H9 (cell line): Measurements from ENCODE around the gene ABCA13. TPM values are rescaled to one million over a fixed set of nuclear protein-coding genes. Genes with fewer than 3 reads are reported as not detected.

Experiments
- DNase-seq: peaks from one replicate; pipeline ENCODE4 v3.0.0-alpha.2; 2017
- H2AFZ ChIP-seq: one replicate; pipeline ENCODE4 v1.6.1; 2013; ENCODE audit warnings: mild to moderate bottlenecking, low read length, control low read depth, moderate library complexity
- H2AK5ac ChIP-seq: 2 replicates; pipeline ENCODE4 v1.6.1; 2013; ENCODE audit warnings: low read length, control low read depth, mixed read lengths; ENCODE audit not compliant: insufficient read length
- H2BK120ac ChIP-seq: one replicate; pipeline ENCODE4 v1.6.1; 2013; ENCODE audit warnings: low read depth, mild to moderate bottlenecking, low read length, control low read depth, inconsistent platforms; ENCODE audit not compliant: poor library complexity, severe bottlenecking
- H2BK12ac ChIP-seq: 2 replicates; pipeline ENCODE4 v1.6.1; 2013; ENCODE audit warnings: low read length, control low read depth, mixed read lengths, low read depth; ENCODE audit not compliant: insufficient read length
- H2BK15ac ChIP-seq: 2 replicates; pipeline ENCODE4 v1.6.1; 2013; ENCODE audit warnings: low read depth, low read length, control low read depth
- H2BK20ac ChIP-seq: one replicate; pipeline ENCODE4 v1.6.1; 2013; ENCODE audit warnings: low read depth, mild to moderate bottlenecking, low read length, control low read depth, inconsistent platforms; ENCODE audit not compliant: poor library complexity, severe bottlenecking
- H2BK5ac ChIP-seq: 2 replicates; pipeline ENCODE4 v1.6.1; 2013; ENCODE audit warnings: low read length, control low read depth, mixed read lengths; ENCODE audit not compliant: insufficient read length
- H3K14ac ChIP-seq: 2 replicates; pipeline ENCODE4 v1.6.1; 2013; ENCODE audit warnings: low read length, control low read depth; ENCODE audit not compliant: insufficient read depth
- H3K18ac ChIP-seq: 2 replicates; pipeline ENCODE4 v1.6.1; 2013; ENCODE audit warnings: low read depth, mild to moderate bottlenecking, mixed read lengths, low read length, control low read depth; ENCODE audit not compliant: insufficient read length
- H3K23ac ChIP-seq: 2 replicates; pipeline ENCODE4 v1.6.1; 2013; ENCODE audit warnings: low read length, control low read depth, mixed read lengths, low read depth; ENCODE audit not compliant: insufficient read length
- H3K23me2 ChIP-seq: 2 replicates; pipeline ENCODE4 v1.6.1; 2013; ENCODE audit warnings: low read depth, mild to moderate bottlenecking, mixed read lengths, low read length, control low read depth; ENCODE audit not compliant: insufficient read length, poor library complexity, severe bottlenecking
- H3K27ac ChIP-seq: 2 replicates; pipeline ENCODE4 v1.5.1; 2013; ENCODE audit warnings: low read length, control low read depth, mixed read lengths, low read depth; ENCODE audit not compliant: insufficient read length
- H3K27me3 ChIP-seq: 2 replicates; pipeline ENCODE4 v1.6.1; 2013; ENCODE audit warnings: low read length, control low read depth, inconsistent platforms; ENCODE audit not compliant: insufficient read depth
- H3K4ac ChIP-seq: 2 replicates; pipeline ENCODE4 v1.6.1; 2013; ENCODE audit warnings: low read depth, mild to moderate bottlenecking, control low read depth, inconsistent platforms, low read length, moderate library complexity
- H3K4me1 ChIP-seq: 2 replicates; pipeline ENCODE4 v1.6.1; 2013; ENCODE audit warnings: low read length, control low read depth, inconsistent platforms; ENCODE audit not compliant: insufficient read depth
- H3K4me2 ChIP-seq: 2 replicates; pipeline ENCODE4 v1.6.1; 2013; ENCODE audit warnings: low read length, control low read depth, mixed read lengths; ENCODE audit not compliant: insufficient read length, insufficient read depth
- H3K56ac ChIP-seq: 2 replicates; pipeline ENCODE4 v1.6.1; 2013; ENCODE audit warnings: low read depth, mild to moderate bottlenecking, mixed read lengths, low read length, control low read depth; ENCODE audit not compliant: insufficient read length
- H3K79me1 ChIP-seq: 2 replicates; pipeline ENCODE4 v1.6.1; 2013; ENCODE audit warnings: low read depth, mild to moderate bottlenecking, moderate library complexity, low read length, control low read depth, inconsistent platforms; ENCODE audit not compliant: insufficient read depth, poor library complexity, severe bottlenecking
- H3K79me2 ChIP-seq: 2 replicates; pipeline ENCODE4 v1.6.1; 2013; ENCODE audit warnings: low read length, control low read depth, inconsistent platforms; ENCODE audit not compliant: insufficient read depth
- H3K9ac ChIP-seq: 2 replicates; pipeline ENCODE4 v1.6.1; 2013; ENCODE audit warnings: low read length, control low read depth, mixed read lengths; ENCODE audit not compliant: insufficient read length; ENCODE audit errors: extremely low read depth
- H3K9me3 ChIP-seq: one replicate; pipeline ENCODE4 v1.6.1; 2013; ENCODE audit warnings: low read depth, low read length, inconsistent platforms; ENCODE audit not compliant: control insufficient read depth
- H3T11ph ChIP-seq: one replicate; pipeline ENCODE4 v1.6.1; 2013; ENCODE audit warnings: mild to moderate bottlenecking, low read length, control low read depth, inconsistent platforms
- H4K20me1 ChIP-seq: one replicate; pipeline ENCODE4 v1.6.1; 2013; ENCODE audit not compliant: control insufficient read depth, insufficient read length, insufficient read depth
- H4K5ac ChIP-seq: 2 replicates; pipeline ENCODE4 v1.6.1; 2013; ENCODE audit warnings: low read depth, mild to moderate bottlenecking, mixed read lengths, low read length, control low read depth; ENCODE audit not compliant: insufficient read length
- H4K8ac ChIP-seq: replicated peaks from 2 replicates; pipeline ENCODE4 v1.6.1; 2013; ENCODE audit warnings: low read length, control low read depth, mixed read lengths, low read depth; ENCODE audit not compliant: insufficient read length
- H4K91ac ChIP-seq: 2 replicates; pipeline ENCODE4 v1.6.1; 2013; ENCODE audit warnings: low read depth, mild to moderate bottlenecking, moderate library complexity, mixed read lengths, low read length, control low read depth; ENCODE audit not compliant: insufficient read length
- H3K27ac Mint-ChIP-seq, 3 experiments: 2 replicates in 2 of 3; 3 replicates in 1 of 3; pipeline ENCODE4 v1.8.0; 2020 to 2021; ENCODE audit warnings: mixed read lengths in 3 of 3, mild to moderate bottlenecking in 1 of 3, moderate library complexity in 1 of 3
- H3K27me3 Mint-ChIP-seq: 2 replicates; pipeline ENCODE4 v1.8.0; 2021; ENCODE audit warnings: low read depth, mild to moderate bottlenecking, moderate library complexity, mixed read lengths
- H3K36me3 Mint-ChIP-seq, 3 experiments: 2 replicates in 2 of 3; 3 replicates in 1 of 3; pipeline ENCODE4 v1.8.0; 2020 to 2021; ENCODE audit warnings: low read depth in 3 of 3, mixed read lengths in 3 of 3; ENCODE audit not compliant: insufficient read depth in 1 of 3
- H3K4me1 Mint-ChIP-seq, 2 experiments: 2 replicates each; pipeline ENCODE4 v1.8.0; 2020; ENCODE audit warnings: mixed read lengths in 2 of 2
- H3K4me3 Mint-ChIP-seq, 2 experiments: 2 replicates in 1 of 2; 3 replicates in 1 of 2; pipeline ENCODE4 v1.8.0; 2020 to 2021; ENCODE audit warnings: mild to moderate bottlenecking in 2 of 2, mixed read lengths in 2 of 2, moderate library complexity in 1 of 2
- H3K9me3 Mint-ChIP-seq, 2 experiments: 2 replicates in 1 of 2; 3 replicates in 1 of 2; pipeline ENCODE4 v1.8.0; 2020; ENCODE audit warnings: mild to moderate bottlenecking in 2 of 2, mixed read lengths in 2 of 2, moderate library complexity in 1 of 2
- CTCF ChIP-seq: fragments of 200-600 bp; sonication (generic); conservative IDR thresholded peaks from 3 replicates; pipeline ENCODE4 v1.8.0; 2021; ENCODE audit warnings: antibody characterized with exemption, mild to moderate bottlenecking
- whole genome bisulfite sequencing: extraction: QIAGEN DNeasy Blood & Tissue Kit; methylation state at CpG from one replicate; pipeline ENCODE4 v1.1.7; 2013; ENCODE audit warnings: missing lambda C conversion rate, low lambda C conversion rate, mixed read lengths; ENCODE audit not compliant: insufficient read length; ENCODE audit errors: extremely low coverage; 5-methylcytosine and 5-hydroxymethylcytosine counted together
- total RNA-seq: library from RNA; stranded (reverse); gene quantifications from 2 replicates; pipeline ENCODE4 v1.2.1, GENCODE V29; 2021

Gene ABCA13
- total RNA-seq, 1 experiment from 2014 or later, result 0.11 TPM

GRCh38 chr7:48286836-48287235, 115.6 kb downstream of the ABCA13 start:
- Histone ChIP-seq H4K20me1 (no peaks in the 10 kb centered on the region), H3K56ac (no peak overlapping the region), H3K79me2 (no peaks in the 10 kb centered on the region), H3K27me3 (no peaks in the 10 kb centered on the region), H3K14ac (no peak overlapping the region), H3K4me2 (no peak overlapping the region), H2AK5ac (no peak overlapping the region), H2BK20ac (no peak overlapping the region), H3T11ph (no peak overlapping the region), H4K5ac (no peak overlapping the region), H3K79me1 (no peaks in the 10 kb centered on the region), H2BK15ac (no peak overlapping the region), H3K9ac (no peak overlapping the region), H3K23ac (no peak overlapping the region), H3K23me2 (no peaks in the 10 kb centered on the region), H3K4ac (no peak overlapping the region), H3K27ac (no peak overlapping the region), H2AFZ (no peak overlapping the region), H3K9me3 (no peaks in the 10 kb centered on the region), H4K8ac (no peak overlapping the region), H3K4me1 (no peaks in the 10 kb centered on the region), H2BK120ac (no peak overlapping the region), H3K18ac (no peak overlapping the region), H4K91ac (no peak overlapping the region), H2BK5ac (no peak overlapping the region), H2BK12ac (no peak overlapping the region)
- no peak for TF ChIP-seq CTCF
- H3K4me1 Mint-ChIP-seq, result no peaks in the 10 kb centered on the region
- H3K27me3 Mint-ChIP-seq, result no peaks in the 10 kb centered on the region
- peak overlapping the region in 1 of 3 experiments; percentile 19; a peak in 2 of 7 replicates for H3K27ac Mint-ChIP-seq
- H3K36me3 Mint-ChIP-seq, result peaks cover 0 to 1% (median 0%) of the 10 kb centered on the region in 3 experiments; a peak in 1 of 7 replicates
- no peaks in the 10 kb centered on the region for H3K9me3 Mint-ChIP-seq
- DNase-seq, result no peak
- WGBS, result no CpG with 5 or more reads among the region's 5 CpGs
- H3K4me3 Mint-ChIP-seq, result no peak overlapping the region
